ENCODE results near the gene TGFB1.
A peak's percentile ranks its signal among the peaks of the same experiment; 100 is the strongest.

TGFB1 gene

DNA sequence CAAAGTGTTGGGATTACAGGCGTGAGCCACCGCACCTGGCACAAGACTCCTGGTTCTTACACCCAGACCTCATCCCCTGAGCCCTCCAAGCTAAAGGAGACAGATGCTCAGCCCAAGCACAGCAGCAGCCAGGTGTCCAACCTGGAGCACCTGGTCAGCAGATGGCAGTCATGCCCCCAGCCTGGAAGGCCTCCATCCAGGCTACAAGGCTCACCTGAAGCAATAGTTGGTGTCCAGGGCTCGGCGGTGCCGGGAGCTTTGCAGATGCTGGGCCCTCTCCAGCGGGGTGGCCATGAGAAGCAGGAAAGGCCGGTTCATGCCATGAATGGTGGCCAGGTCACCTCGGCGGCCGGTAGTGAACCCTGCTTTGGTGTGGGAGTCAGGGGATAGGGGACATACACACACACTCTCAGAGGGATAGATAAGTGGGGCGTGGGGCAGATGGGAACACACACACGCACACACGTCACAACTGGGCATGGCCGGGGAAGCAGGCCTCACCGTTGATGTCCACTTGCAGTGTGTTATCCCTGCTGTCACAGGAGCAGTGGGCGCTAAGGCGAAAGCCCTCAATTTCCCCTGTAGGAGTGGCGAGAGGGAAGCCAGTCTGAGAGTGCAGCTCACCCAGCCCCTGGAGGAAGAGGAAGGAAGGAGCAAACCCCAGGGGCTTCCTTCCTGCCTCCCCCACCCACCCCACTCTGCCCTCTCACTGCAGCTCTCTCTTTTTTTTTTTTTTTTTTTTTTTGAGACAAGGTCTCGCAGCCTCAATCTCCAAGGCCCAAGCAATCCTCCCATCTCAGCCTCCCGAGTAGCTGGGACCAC, 11.8 kb downstream of the TGFB1 start:
- DNase-seq (ENCODE audit: low spot score) = no peak

DNA sequence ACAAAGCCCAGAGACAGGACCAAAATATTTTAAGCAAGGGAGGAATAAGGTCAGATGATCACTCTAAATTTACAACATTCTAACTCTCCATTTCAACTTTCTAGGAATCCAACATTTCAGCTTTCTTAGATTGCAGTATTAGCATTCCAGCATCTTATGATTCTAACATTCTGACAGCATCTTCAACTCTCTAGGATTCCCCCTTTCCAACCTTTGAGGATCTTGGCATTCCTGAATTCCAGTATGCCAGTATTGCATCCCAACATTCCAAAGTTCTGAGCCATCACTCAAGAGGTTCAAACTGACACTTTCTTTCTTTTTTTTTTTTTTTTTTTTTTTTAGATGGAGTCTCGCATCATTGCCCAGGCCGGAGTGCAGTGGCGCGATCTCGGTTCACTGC, 13.8 kb downstream of the TGFB1 start:
- no peak for DNase-seq (ENCODE audit: low spot score)

DNA sequence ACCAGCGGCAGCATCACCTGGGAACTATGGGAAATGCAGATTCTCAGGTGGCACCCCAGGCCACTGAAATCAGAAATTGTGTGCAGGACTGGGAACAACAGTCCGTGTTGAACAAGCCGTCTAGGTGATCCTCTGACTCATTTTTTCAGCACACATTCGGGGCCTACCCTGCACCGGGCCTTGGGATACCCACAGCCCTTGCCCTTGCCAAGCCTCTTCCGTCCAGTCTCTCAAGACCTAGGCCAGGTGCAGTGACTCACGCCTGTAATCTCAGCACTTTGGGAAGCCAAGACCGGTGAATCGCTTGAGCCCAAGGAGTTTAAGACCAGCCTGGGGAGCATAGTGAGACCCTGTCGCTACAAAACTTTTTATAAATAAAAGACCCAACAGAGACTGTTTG, 18.3 kb downstream of the TGFB1 start:
- no peak for DNase-seq (ENCODE audit: low spot score)

DNA sequence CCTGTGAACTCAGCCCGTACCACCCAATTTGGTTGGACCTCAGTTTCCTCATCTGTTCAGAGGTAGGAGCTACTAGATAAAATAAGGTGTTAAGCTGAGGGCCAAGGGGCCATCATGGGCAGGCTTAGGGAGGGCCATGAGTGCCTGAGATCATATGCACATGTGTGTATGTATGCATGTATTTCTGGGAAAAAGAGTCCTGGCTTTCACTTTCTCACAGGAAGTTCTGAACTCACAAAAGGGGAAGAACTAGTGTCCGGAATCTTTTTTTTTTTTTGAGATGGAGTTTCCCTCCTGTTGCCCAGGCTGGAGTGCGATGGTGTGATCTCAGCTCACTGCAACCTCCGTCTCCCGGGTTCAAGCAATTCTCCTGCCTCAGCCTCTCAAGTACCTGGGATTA, 18.9 kb downstream of the TGFB1 start:
- DNase-seq (ENCODE audit: low spot score) = no peak

DNA sequence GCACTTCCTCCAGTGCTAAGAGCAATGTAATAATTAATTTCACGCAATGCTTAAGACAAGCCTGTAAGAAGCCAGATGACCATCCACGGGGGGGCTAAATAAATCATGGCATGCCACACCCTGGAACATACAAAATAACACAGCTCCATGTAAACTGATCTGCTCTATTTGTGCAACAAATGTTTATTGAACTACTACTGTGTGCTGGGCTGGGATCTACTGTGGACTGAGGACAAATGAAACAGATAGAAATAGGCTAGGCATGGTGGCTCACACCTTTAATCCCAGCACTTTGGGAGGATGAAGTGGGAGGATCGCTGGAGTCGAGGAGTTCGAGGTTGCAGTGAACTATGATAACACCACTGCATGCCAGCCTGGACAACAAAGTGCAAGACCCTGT, 21.3 kb downstream of the TGFB1 start:
- DNase-seq (ENCODE audit: low spot score) = no peak

DNA sequence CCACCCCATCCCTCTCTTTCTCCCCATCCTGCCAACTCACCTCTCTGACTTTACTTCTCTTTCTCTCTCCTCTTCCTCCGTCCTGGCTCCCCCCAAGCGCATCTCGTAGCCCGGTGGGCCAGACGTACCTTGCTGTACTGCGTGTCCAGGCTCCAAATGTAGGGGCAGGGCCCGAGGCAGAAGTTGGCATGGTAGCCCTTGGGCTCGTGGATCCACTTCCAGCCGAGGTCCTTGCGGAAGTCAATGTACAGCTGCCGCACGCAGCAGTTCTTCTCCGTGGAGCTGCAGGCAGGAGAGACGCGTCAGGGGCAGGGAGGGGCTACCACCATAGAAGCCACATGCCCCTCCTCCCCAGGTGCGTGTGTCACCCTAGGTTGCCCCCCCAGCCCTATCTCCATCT, 21.7 kb downstream of the TGFB1 start:
- DNase-seq (ENCODE audit: low spot score) = no peak

DNA sequence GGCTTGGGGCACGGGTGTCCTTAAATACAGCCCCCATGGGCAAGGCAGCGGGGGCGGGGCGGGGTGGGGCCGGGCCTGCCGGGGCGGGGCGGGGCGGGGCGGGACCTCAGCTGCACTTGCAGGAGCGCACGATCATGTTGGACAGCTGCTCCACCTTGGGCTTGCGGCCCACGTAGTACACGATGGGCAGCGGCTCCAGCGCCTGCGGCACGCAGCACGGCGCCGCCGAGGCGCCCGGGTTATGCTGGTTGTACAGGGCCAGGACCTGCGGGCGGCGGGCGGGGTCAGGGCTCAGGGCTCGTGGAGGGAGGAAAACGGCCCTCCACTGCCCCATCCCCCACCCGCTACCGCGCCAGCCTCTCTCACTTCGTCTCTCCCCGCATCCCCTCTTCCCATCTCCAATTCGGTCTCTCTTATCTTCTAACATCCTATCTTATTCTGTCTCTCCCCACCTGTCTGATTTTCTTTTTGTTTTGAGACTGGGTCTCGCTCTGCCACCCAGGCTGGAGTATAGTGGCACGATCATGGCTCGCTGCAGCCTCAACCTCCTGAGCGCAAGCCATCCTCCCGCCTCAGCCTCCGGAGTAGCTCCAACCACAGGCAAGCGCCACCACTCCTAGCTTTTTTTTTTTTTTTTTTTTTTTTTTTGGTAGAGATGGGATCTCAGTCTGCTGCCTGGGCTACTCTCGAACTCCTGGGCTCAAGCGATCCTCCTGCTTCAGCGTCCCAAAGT, 22.6 kb downstream of the TGFB1 start:
- no peak for DNase-seq (ENCODE audit: low spot score)

DNA sequence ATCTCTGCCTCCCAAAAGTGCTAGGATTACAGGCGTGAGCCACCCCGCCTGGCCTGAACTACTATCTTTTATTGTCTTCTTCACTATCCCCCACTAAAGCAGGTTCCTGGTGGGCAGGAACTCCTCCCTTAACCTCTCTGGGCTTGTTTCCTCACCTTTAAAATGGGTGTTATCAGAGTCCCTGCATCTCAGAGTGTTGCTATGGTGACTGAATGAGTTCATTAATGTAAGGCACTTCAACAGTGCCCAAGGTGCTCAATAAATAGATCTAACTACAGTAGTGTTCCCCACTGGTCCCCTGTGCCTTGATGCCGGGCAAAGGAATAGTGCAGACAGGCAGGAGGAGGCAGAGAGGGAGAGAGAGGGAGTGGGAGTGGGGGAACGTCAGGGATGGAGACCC, 23.2 kb downstream of the TGFB1 start:
- DNase-seq (ENCODE audit: low spot score) = no peak

DNA sequence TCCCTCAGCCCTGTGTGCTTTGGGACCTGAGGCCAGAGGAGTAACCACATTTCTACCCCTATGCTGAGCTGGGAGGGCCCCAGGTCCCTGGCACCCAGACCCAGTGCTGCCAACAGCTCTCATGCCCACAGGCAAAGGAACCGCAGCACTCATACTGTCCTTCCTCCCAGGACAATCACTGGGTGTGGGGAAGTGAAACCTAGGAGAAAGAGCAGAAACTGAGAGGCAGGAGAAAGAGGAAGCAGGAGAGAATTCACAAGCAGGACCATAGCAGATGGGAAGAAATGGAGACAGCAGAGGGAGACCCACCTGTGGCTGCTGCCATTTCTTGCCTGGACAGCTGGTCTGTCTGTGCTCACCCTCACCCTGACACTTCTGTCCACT, 24.9 kb downstream of the TGFB1 start:
- no peak for DNase-seq (ENCODE audit: low spot score)

DNA sequence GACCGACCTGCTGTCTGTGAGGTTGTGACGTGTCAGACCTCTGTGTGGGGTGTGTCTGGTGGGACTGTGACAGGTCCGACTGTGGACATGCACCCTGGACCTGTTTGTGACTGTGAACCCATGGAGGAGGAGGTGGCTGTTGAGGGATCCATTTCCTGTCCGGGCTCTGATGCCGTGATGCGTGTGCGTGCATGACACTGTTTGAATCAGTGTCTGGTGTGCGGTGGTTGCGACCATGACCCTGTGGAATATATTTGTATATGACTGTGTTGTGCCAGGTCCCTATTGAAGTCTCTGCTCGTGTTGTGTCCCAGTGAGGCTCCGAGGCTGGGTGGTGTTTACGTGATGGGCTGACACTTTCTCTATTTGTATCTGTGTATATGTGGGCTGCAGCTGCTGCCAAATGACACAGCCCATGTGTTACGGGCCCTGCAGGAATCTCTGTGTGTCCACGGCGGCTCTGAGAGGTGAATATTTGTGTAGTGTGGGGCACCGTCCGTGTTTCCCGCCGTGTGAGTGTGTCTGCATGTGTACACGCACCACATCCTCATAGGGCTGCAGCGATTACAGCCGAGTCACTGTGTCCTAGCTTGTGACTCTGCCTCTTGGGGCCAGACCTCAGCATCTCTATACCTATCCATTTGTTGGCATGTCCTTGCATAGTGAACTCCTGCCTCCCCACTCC, 25.4 kb downstream of the TGFB1 start:
- peak; percentile 67 for DNase-seq (ENCODE audit: low spot score)

DNA sequence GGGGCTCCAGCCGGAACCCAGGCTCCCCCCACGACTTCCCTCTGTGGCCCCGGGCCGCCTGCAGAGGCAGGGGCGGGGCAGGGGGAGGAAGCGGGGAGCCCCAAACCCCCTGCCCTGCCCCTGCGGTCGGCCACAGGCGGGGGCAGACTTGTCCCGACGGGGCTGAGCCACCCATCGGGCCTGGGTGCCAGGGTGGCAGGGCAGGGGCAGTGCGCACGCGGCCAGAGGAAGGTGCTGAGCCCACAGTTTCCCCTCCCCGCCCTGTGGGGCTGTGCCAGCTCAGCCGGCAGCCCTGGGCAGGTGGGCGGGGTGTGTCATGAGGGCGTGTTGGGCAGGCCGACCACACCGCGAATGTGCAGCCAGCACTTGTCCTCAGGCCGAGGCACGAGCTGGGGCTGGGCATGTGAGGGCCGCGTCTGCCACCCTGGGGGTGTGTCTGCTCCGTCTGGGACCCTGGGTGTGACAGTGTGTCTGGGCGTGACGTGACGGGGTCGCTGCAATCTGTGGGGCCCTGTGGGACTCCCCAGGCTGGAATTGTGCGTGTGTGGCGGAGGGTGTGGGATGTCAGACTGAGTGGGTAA, 26.1 kb downstream of the TGFB1 start:
- peak; percentile 90 for DNase-seq (ENCODE audit: low spot score)

DNA sequence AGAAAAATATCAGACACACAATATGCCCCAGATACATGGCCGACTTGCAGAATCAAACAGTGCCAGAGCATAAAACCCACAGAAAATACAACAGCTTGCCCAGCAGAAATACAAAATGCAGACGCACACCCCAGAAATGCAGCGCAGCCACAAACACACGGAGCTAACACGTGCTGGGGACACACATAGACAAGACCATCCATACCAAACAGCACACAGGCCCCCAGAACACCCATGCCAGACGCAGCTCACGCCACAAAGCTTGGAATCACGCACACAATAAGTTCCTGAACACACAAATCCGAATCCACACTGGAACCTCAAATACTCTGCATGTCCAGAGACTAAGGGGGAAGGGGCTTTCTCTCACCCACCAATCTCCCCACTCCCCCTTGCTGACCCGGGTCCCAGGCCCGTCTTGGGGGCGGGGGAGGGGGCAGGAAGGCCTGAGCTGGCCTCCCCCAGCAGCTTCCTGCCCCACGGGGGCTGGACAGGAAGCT, 26.6 kb downstream of the TGFB1 start:
- no peak for DNase-seq (ENCODE audit: low spot score)

DNA sequence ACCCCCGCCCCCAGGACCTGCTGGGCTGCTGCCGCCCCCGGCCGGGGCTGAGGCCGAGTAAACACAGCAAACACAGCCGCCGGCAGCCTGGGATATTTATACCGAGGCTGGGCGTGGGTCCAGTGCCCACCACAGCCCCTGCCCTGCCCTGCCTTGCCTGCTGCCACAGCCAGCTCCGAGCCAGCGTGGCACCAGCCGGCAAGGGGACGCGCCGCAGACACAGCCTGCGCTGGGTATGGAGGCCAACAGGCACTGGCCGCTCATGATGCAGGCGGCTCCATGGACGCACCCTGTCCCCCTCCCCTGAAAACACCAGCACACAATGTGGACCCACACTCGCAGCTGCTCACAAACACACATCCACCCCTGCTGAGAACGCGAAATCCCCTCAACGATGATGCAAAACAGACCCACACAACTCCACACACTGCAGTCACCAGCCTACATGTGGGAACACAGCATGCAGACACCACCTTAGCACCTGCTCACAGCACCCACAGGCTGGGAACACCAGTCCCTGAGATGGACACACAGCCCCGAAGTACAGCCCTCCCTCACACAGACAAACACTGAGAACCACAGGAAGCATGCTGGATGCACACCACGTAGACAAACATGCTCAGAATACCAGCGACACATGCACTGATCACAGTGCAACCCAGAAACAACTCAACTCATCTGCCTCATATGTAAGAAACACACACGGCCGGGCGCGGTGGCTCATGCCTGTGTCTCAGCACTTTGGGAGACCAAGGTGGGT, 27.6 kb downstream of the TGFB1 start:
- DNase-seq (ENCODE audit: low spot score) = no peak

DNA sequence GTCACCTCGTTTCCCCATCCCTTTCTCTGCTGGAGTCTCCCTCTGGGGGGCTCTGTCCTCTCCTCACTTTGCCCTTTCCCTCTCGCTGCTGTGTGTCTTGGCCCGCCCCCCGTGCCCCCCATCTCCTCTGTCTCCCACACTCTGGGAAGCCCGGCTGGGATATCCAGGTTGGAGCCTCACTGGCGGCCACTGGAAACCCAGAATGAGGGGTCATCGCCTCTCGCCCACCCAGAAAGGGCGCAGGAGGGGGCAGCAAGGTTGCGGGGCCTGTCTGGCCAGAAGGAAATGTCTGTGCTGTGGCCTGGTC, 28.1 kb downstream of the TGFB1 start:
- DNase-seq (ENCODE audit: low spot score) = no peak

DNA sequence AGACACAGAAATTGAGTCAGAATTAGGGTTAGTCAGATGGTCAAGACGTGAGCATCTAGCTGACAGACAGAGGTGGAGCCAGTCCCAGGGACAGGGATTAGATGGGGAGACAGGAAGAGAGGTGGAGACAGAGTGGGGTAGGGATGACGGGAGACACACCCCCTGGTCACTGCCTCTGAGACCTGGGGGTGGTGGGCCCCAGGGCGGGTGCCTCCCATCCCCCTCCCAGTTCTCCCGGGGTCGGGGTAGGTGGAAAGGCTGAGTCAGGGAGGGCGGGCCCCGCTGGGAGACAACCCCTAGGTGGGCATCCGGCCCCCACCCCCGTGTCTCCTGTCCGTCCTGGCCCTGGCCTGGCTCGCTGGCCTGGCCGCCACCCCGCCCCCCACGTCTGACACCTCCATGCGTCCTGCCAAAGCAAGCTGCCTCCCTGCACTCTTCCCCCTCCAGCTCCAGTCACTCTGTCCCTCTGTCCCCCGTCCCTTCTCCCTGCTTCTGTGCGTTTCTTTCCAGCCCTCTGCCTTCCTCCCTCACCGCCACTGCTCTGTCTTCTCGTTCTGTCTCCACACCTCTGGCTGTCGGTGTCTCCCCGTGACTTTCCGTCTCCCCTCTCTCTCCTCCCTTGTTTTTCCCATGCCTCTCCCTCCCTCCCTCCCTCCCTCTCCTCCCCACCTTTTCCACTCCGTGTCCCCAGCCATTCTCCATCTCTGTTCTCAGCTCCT, 28.6 kb downstream of the TGFB1 start:
- DNase-seq (ENCODE audit: low spot score) = peak; percentile 91

DNA sequence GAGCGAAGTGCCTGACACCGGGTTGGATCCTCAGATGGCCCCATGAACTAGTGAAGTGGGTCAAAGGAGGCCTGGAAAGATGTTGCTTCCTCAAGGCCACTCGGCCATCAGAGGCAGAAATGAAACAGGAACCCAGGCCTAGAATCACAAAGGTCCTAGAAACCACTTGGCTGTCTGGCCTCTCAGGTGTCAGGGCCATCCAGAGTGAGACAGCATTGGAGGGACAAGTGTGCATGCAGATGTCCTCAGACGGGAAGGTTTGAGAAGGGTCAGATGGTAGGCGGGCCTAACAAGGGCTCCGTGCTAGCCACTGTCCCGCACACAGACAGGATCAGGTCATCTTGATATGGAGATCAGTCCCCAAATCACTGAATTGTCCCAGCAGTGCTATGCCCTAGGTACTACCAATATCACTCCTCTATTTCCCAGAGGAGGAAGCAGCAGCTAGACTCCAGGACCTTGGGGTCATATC, 29.5 kb downstream of the TGFB1 start:
- DNase-seq (ENCODE audit: low spot score) = no peak

DNA sequence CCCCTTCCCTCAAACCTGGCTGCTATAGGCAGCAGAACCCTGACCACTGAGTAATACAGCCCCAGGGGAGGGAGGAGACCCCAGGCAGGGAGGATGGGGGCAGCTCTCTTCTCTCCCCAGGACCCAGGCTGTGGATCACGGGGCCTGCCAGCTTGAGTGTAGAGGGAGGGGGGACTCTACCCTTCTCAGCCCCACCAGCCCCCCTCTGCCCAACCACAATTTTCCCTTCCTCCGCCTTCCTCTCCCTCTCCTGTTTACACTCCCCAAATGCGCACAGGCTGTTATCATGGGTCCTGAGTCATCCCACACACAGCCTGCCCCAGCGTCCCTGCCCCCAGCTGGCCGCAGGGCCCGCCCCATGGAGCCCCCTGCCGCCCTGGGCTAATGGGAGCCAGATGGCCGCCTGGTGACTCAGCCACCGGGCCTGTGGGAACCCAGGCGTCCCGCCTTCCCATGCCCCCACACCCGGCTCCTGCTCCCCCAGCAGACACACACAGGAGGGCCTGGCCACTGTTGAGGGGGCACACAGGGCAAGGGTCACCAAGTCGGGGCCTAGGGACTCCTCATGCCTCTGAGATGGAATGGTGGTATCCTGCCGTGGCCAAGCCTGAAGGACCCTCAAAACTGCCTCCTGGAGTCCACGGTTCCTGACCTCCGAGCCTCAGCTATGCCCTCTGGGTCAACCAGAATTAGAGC, 30.1 kb downstream of the TGFB1 start:
- DNase-seq (ENCODE audit: low spot score) = peak; percentile 57

DNA sequence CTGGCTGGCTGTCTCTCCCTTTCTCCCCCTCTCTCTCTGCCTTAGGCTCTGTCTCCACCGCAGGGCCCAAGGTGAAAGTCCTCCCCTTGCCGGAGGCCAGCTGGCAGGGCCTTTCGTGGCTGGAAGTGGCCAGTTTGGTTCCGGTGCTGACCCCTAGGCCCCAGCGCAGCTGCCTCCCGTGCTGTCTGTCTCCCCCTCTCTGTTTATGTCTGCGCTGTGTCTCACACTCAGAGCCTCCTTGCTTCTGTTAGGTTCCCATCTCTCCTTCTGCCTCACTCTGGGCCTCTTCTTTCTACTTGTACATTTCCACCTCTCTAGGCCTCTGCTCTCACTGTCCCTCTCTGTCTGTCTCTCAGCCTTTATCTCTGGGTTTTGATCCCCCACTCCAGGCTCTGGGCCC, 30.7 kb downstream of the TGFB1 start:
- no peak for DNase-seq (ENCODE audit: low spot score)

DNA sequence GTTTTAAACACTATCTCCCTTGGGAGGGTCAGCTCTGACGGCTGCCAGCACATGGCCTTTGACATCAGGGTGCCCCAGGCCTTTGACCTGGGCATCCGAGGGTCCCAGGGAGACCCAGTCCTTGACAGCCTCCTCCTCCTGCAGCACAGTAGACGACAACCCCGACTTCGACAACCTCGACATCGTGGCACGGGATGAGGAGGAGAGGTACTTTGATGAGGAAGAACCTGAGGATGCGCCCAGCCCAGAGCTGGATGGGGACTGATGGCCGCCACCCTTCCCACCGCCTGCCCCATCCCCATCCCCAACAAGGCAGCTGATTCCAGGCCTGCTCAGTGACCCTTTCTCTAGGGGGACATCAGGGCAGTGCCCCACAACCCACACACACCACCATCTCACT, 31.3 kb downstream of the TGFB1 start:
- no peak for DNase-seq (ENCODE audit: low spot score)

DNA sequence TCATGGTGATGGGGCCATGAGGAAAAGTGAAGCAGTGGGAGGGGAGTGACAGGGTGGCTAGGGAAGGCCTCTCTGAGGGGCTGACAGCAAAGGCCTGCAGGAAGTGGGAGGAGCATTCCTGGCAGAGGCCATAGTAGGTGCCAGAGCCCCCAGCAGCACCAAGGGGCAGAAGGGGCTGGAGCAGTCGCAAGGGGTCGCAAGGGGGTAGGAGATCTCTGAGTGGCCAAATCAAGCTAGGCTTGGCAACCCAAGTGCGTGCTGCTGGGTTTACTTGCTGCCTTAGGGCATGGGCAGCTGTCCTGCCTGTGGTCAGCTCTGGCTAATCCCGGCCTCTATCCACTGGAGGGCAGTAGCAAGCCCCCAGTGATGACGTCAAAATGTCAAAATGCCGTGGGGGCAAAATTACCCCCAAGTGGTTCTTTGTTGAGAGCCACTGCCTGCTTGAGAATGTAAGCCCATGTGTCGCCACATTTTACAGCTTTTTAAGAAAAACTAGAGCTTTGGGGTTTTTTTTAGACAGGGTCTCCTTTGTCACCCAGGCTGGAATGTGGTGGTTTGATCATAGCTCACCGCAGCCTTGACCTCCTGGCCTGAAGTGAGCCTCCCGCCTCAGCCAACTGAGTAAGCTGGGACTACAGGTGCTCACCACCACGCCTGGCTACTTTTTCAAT, 32.0 kb downstream of the TGFB1 start:
- peak; percentile 64 for DNase-seq (ENCODE audit: low spot score)
